Mesenchymal stem cell (in vitro differentiated cells and primary cell): ENCODE data around the gene TCHHL1. TPM values are rescaled to one million over a fixed set of nuclear protein-coding genes. Genes with fewer than 3 reads are reported as not detected.

Source experiments
- small RNA-seq: library from polyadenylated mRNA; stranded (forward); fragments of <200 nt; extraction: miRNeasy Mini kit (QIAGEN cat#:217004); gene quantifications from one replicate; pipeline ENCODE3, GENCODE V24; 2013; ENCODE audit warnings: low read depth

Gene TCHHL1

Small RNA genes within 50 kb of the gene (small RNA-seq; reads per million reads assigned to genes)
- gene SPTLC1P4: not detected
